Upper lobe of left lung (tissue), 6 donors: ENCODE data around the gene UNC5C. TPM values are rescaled to one million over a fixed set of nuclear protein-coding genes. Genes with fewer than 3 reads are reported as not detected.
"Not testable (repeated sequence)": the region's sequence is repeated elsewhere in the genome, so short reads cannot be mapped to it uniquely, and the experiment has no call there.

Experiments used
- ATAC-seq, 2 donors: fragments of 200-7000 bp; cut with Tn5 transposase; one replicate each; pipeline ENCODE4 v1.9.1; 2022; ENCODE audit warnings: mild to moderate bottlenecking in 2 of 2, moderate library complexity in 2 of 2; ENCODE audit not compliant: low FRiP score in 2 of 2
- DNase-seq, 2 donors: peaks; one replicate each; pipeline ENCODE4 v3.0.0-alpha.2; 2019 to 2020
- H3K27ac ChIP-seq, 4 donors: fragments of 200-600 bp; sonication (generic); one replicate each; pipeline ENCODE4 v1.5.1; 2016 to 2019
- H3K27me3 ChIP-seq, 4 donors: fragments of 200-600 bp; sonication (generic); one replicate each; pipeline ENCODE4 v1.5.1; 2017 to 2019
- H3K36me3 ChIP-seq, 4 donors: fragments of 200-600 bp; sonication (generic); one replicate each; pipeline ENCODE4 v1.5.1; 2016 to 2019
- H3K4me1 ChIP-seq, 4 donors: fragments of 200-600 bp; sonication (generic); one replicate each; pipeline ENCODE4 v1.5.1; 2018 to 2019
- H3K4me3 ChIP-seq, 4 donors: fragments of 200-600 bp; sonication (generic); one replicate each; pipeline ENCODE4 v1.5.1; 2017 to 2019; ENCODE audit warnings: mild to moderate bottlenecking in 2 of 4, moderate library complexity in 1 of 4
- H3K9me3 ChIP-seq, 4 donors: fragments of 200-600 bp; sonication (generic); one replicate each; pipeline ENCODE4 v1.5.1; 2018 to 2019
- EP300 ChIP-seq, 4 donors: sonication (generic); formaldehyde crosslinking; IDR thresholded peaks; one replicate each; pipeline ENCODE4 v1.5.1; 2017; ENCODE audit warnings: antibody characterized with exemption in 4 of 4, control low read depth in 2 of 4
- POLR2A ChIP-seq, 4 donors: fragments of 450-650 bp; IDR thresholded peaks; one replicate each; pipeline ENCODE4 v1.5.1; 2016 to 2017; ENCODE audit warnings: antibody characterized with exemption in 4 of 4, mild to moderate bottlenecking in 2 of 4
- POLR2AphosphoS5 ChIP-seq, 2 donors: sonication (generic); formaldehyde crosslinking; IDR thresholded peaks; one replicate each; pipeline ENCODE4 v1.5.1; 2017; ENCODE audit warnings: antibody characterized with exemption in 2 of 2
- whole genome bisulfite sequencing, 2 donors: methylation state at CpG; one replicate each; pipeline ENCODE4 v1.1.5; 2017 to 2018; 5-methylcytosine and 5-hydroxymethylcytosine counted together
- total RNA-seq, 6 donors: library from RNA; depleted of rRNA in 4 of 6; stranded (reverse); fragments of >200 nt in 4 of 6; gene quantifications; one replicate each; pipeline versions ENCODE4 v1.1.0 to v1.2.1, GENCODE V29; 2016 to 2021
- TF ChIP-seq, protein P1 (sequence below), 6 experiments: fragments of 450-650 bp in 4 of 6; fragments of 200-600 bp in 2 of 6; sonication (generic) in 2 of 6; IDR thresholded peaks; one replicate each; pipeline ENCODE4 v1.5.1; 2016 to 2019; ENCODE audit warnings: antibody characterized with exemption in 6 of 6
- donor health status: DM: no; HTN: no; CAD: no; lungs with moderate emphysema.
- donor health status: DM: no; HTN: yes; CAD: no; lungs with severe emphysema.

Gene UNC5C
- total RNA-seq, 6 donors from 2014 or later, result 1.8 to 14.7 (median 3.2) TPM

DNA sequence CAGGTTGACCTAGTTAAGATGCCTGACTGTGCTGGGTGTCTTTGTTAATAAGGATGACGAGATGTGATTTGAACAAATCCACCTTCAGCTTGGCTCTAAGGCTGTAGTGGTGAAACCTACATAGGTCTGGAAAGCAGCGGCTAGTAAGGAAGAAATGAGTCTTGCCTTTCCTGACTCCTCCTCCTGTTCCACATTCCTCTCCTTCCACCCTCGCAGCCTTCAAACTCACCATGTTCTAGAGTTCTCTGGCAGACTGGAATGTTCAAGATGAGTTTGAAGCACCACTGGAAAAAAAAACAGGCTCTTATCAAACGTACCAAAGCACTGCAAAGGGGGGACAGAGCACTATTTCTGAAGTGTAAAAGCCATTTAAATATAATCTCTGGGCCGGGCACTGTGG lies 395.6 kb downstream of the UNC5C start:
- TF ChIP-seq POLR2AphosphoS5 (IDR thresholded peaks at IDR 0.05), result no peak
- TF ChIP-seq, protein P1, sequence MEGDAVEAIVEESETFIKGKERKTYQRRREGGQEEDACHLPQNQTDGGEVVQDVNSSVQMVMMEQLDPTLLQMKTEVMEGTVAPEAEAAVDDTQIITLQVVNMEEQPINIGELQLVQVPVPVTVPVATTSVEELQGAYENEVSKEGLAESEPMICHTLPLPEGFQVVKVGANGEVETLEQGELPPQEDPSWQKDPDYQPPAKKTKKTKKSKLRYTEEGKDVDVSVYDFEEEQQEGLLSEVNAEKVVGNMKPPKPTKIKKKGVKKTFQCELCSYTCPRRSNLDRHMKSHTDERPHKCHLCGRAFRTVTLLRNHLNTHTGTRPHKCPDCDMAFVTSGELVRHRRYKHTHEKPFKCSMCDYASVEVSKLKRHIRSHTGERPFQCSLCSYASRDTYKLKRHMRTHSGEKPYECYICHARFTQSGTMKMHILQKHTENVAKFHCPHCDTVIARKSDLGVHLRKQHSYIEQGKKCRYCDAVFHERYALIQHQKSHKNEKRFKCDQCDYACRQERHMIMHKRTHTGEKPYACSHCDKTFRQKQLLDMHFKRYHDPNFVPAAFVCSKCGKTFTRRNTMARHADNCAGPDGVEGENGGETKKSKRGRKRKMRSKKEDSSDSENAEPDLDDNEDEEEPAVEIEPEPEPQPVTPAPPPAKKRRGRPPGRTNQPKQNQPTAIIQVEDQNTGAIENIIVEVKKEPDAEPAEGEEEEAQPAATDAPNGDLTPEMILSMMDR (IDR thresholded peaks at IDR 0.05), result no peak
- no peak for TF ChIP-seq POLR2A (IDR thresholded peaks at IDR 0.05)
- no peak for TF ChIP-seq EP300 (IDR thresholded peaks at IDR 0.05)
- peak in 1 of 2 donors; percentile 67 for ATAC-seq
- 62 to 64% methylated on average over 5 of the region's 5 CpGs for WGBS, 2 donors
- no peak for DNase-seq
- no peaks in the 10 kb centered on the region for H3K36me3 ChIP-seq
- no peak overlapping the region for H3K4me3 ChIP-seq
- no peaks in the 10 kb centered on the region for H3K4me1 ChIP-seq
- H3K27me3 ChIP-seq, result no peaks in the 10 kb centered on the region
- H3K27ac ChIP-seq, result no peak overlapping the region
- H3K9me3 ChIP-seq, result no peaks in the 10 kb centered on the region

DNA sequence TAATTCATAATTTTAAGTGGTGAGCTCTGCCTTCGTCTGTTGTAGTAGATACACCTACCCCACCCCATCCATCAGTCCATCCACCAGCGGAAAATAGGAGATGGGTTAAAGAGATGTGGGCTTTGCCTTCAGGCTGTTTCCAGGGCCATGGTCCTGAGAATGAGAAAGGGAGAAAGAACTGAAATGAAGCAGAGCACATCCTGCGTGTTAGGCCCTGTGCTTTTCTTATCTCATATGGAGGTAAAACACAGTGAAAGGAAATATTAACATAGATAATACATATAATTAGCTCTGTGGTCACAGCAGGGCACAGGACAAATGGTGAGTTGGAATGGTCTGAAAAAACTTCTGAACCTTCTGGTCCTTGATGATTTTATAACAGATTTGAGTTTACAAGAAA lies 397.5 kb downstream of the UNC5C start:
- ATAC-seq (no peak), DNase-seq (no peak)
- no peaks in the 10 kb centered on the region for H3K27me3 ChIP-seq
- H3K9me3 ChIP-seq, result no peaks in the 10 kb centered on the region
- WGBS, 2 donors, result 83 to 91% methylated on average over 3 of the region's 3 CpGs
- H3K4me3 ChIP-seq, result no peak overlapping the region
- no peak overlapping the region for H3K27ac ChIP-seq
- H3K4me1 ChIP-seq, result no peaks in the 10 kb centered on the region
- TF ChIP-seq POLR2AphosphoS5 (IDR thresholded peaks at IDR 0.05) (no peak), EP300 (IDR thresholded peaks at IDR 0.05) (no peak), POLR2A (IDR thresholded peaks at IDR 0.05) (no peak)
- TF ChIP-seq, protein P1 (IDR thresholded peaks at IDR 0.05), result no peak
- H3K36me3 ChIP-seq, result no peaks in the 10 kb centered on the region

DNA sequence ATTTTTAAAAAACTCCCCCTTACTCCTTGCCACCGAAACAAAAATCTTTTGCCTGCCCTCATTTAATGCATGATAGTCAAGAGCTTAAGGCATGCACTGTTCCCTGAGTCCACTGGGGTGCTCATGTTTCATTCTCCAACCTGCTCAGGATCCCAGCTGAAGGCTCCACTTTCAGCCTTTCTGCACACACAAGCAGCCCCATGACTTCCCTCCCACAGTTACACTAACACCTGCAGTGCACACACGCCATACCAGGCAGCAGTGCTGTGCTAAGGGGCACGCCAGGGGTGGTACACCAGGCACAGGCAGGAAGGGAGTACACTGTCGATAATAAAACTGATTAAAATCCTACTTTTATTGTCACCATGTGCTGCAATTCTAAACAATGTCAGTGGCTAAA lies 405.8 kb downstream of the UNC5C start:
- no peak overlapping the region for H3K27ac ChIP-seq
- H3K36me3 ChIP-seq, result no peaks in the 10 kb centered on the region
- DNase-seq (no peak), ATAC-seq (peak; percentile 34 to 68)
- no peaks in the 10 kb centered on the region for H3K4me1 ChIP-seq
- WGBS, 2 donors, result 72 to 80% methylated on average over 4 of the region's 4 CpGs
- no peaks in the 10 kb centered on the region for H3K9me3 ChIP-seq
- no peak for TF ChIP-seq POLR2AphosphoS5 (IDR thresholded peaks at IDR 0.05)
- TF ChIP-seq EP300 (IDR thresholded peaks at IDR 0.05), result no peak
- no peak for TF ChIP-seq POLR2A (IDR thresholded peaks at IDR 0.05)
- TF ChIP-seq, protein P1 (IDR thresholded peaks at IDR 0.05), result no peak
- H3K4me3 ChIP-seq, result no peak overlapping the region
- H3K27me3 ChIP-seq, result no peaks in the 10 kb centered on the region

DNA sequence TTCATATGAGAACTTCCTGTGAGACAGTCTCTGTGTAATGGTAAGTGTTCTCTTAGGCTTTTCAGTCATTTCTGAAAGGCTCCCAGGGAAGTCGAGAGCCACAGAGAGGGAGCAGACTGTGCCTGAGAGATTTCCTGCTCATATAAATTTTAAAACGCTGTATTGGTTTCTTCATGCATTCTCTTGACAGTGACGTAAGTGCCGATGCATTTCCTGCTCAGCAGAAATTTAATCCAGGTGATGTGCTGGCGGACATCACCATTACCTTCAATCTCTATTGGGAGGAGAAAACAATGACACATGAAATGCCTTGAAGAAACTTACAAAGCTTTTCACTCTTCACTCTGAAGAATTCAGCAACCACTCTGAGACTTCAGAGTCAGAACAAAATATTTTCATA lies 407.4 kb downstream of the UNC5C start:
- Histone ChIP-seq H3K9me3 (no peaks in the 10 kb centered on the region), H3K27ac (no peak overlapping the region)
- no peak for TF ChIP-seq POLR2AphosphoS5 (IDR thresholded peaks at IDR 0.05)
- TF ChIP-seq EP300 (IDR thresholded peaks at IDR 0.05), result no peak
- TF ChIP-seq, protein P1 (IDR thresholded peaks at IDR 0.05), result no peak
- no peak for TF ChIP-seq POLR2A (IDR thresholded peaks at IDR 0.05)

GRCh38 chr4:95139424-95139823 lies 409.3 kb downstream of the UNC5C start:
- H3K9me3 ChIP-seq, ATAC-seq: not testable (repeated sequence)
- 89 to 91% methylated on average over 10 to 14 of the region's 14 CpGs for WGBS, 2 donors

More for the DNA sequence above, 407.4 kb downstream of the UNC5C start:
- 70 to 80% methylated on average over 5 of the region's 5 CpGs for WGBS, 2 donors
- H3K27me3 ChIP-seq, result no peaks in the 10 kb centered on the region
- no peak overlapping the region for H3K4me3 ChIP-seq
- no peaks in the 10 kb centered on the region for H3K4me1 ChIP-seq
- H3K36me3 ChIP-seq, result no peaks in the 10 kb centered on the region
- DNase-seq, result no peak
- no peak for ATAC-seq

DNA sequence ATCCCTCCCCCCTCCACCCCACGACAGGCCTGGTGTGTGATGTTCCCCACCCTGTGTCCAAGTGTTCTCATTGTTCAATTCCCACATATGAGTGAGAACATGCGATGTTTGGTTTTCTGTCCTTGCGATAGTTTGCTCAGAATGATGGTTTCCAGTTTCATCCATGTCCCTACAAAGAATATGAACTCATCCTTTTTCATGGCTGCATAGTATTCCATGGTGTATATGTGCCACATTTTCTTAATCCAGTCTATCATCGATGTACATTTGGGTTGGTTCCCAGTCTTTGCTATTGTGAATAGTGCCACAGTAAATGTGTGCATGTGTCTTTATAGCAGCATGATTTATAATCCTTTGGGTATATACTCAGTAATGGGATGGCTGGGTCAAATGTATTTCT lies 414.8 kb downstream of the UNC5C start:
- not testable (repeated sequence) for ATAC-seq, H3K9me3 ChIP-seq, H3K36me3 ChIP-seq, DNase-seq, H3K27ac ChIP-seq, H3K27me3 ChIP-seq, H3K4me1 ChIP-seq, H3K4me3 ChIP-seq
- 98% methylated on average over 4 of the region's 4 CpGs for WGBS, 2 donors

More at GRCh38 chr4:95139424-95139823, 409.3 kb downstream of the UNC5C start:
- H3K27ac ChIP-seq, H3K4me1 ChIP-seq, H3K36me3 ChIP-seq, H3K27me3 ChIP-seq, H3K4me3 ChIP-seq: not testable (repeated sequence)
- peak in 1 of 2 donors; percentile 56 for DNase-seq
